K562 (cell line): ENCODE results near the gene SIGLEC15. TPM values are rescaled to one million over a fixed set of nuclear protein-coding genes. Genes with fewer than 3 reads are reported as not detected.

Source experiments
- ATAC-seq: fragments of 200-7000 bp; cut with Tn5 transposase; 3 replicates; pipeline ENCODE4 v1.9.1; 2020; ENCODE audit warnings: moderate library complexity
- BruUV-seq: library from RNA; stranded (reverse); fragments of 400-500 nt; replicated peaks from 2 replicates; lab custom pipeline; 2021; lab: Mats Ljungman, UMichigan
- CTCF ChIA-PET: fragments of 300-600 bp; formaldehyde crosslinking; extraction: SDS; loops from one replicate; lab custom pipeline; 2021; ENCODE audit warnings: low intra/inter-chr PET ratio; lab: Yijun Ruan, JAX
- POLR2A ChIA-PET: fragments of 300-600, 350-650 bp; sonication (Branson Sonifier 250); formaldehyde crosslinking; extraction: SDS; loops from one replicate; lab custom pipeline; 2021; ENCODE audit warnings: antibody characterized with exemption, inconsistent platforms; lab: Yijun Ruan, JAX
- DNase-seq, 4 experiments: peaks; one replicate each; pipeline versions ENCODE4 v3.0.0 to v3.0.0-alpha.2; 2011 to 2018; ENCODE audit warnings: low spot score in 3 of 4, mixed read lengths in 3 of 4; ENCODE audit errors: extremely low read depth in 1 of 4
- FAIRE-seq: peaks from 2 replicates; lab custom pipeline; 2011; peaks lifted over from hg19 to GRCh38; lab: Jason Lieb, UNC
- H2AFZ ChIP-seq: 2 replicates; pipeline ENCODE4 v1.6.0; 2011; ENCODE audit warnings: low read depth, low read length, control low read depth, inconsistent platforms
- H3K27ac ChIP-seq: fragments of 200-600 bp; 3 replicates; pipeline ENCODE4 v1.8.0; 2011; ENCODE audit warnings: low read depth, mild to moderate bottlenecking, control low read depth, inconsistent platforms, low read length, moderate library complexity, mixed read lengths; ENCODE audit errors: extremely low read depth
- H3K27me3 ChIP-seq, 2 experiments: fragments of 300-600 bp in 1 of 2; 2 replicates in 1 of 2; 3 replicates in 1 of 2; pipeline versions ENCODE4 v1.6.0 to v1.8.0; 2011; ENCODE audit warnings: inconsistent platforms in 2 of 2, low read length in 2 of 2, mild to moderate bottlenecking in 1 of 2, mixed read lengths in 1 of 2, moderate library complexity in 1 of 2; ENCODE audit not compliant: control insufficient read depth in 2 of 2, insufficient read depth in 2 of 2
- H3K36me3 ChIP-seq: fragments of 300-600 bp; 3 replicates; pipeline ENCODE4 v1.8.0; 2011; ENCODE audit warnings: mild to moderate bottlenecking, low read length, inconsistent platforms; ENCODE audit not compliant: control insufficient read depth, insufficient read depth
- H3K4me1 ChIP-seq, 2 experiments: fragments of 200-600 bp in 1 of 2; replicated peaks in 1 of 2; 2 replicates in 1 of 2; 3 replicates in 1 of 2; pipeline versions ENCODE4 v1.5.1 to v1.8.0; 2011; ENCODE audit warnings: inconsistent platforms in 2 of 2, low read length in 2 of 2, mild to moderate bottlenecking in 1 of 2, mixed read lengths in 1 of 2, moderate library complexity in 1 of 2; ENCODE audit not compliant: control insufficient read depth in 2 of 2, insufficient read depth in 2 of 2
- H3K4me2 ChIP-seq: 2 replicates; pipeline ENCODE4 v1.6.1; 2011; ENCODE audit warnings: low read length, control low read depth, inconsistent platforms, mixed read lengths; ENCODE audit not compliant: insufficient read depth
- H3K4me3 ChIP-seq: fragments of 200-600 bp; sonication (generic), shearing (Covaris generic); 2 replicates; pipeline ENCODE4 v1.5.1; 2016; ENCODE audit warnings: control low read depth, inconsistent platforms
- H3K79me2 ChIP-seq: fragments of 200-600 bp; 3 replicates; pipeline ENCODE4 v1.8.0; 2011; ENCODE audit warnings: low read length, inconsistent platforms; ENCODE audit not compliant: control insufficient read depth, insufficient read depth
- H3K9ac ChIP-seq, 2 experiments: 2 replicates each; pipeline versions ENCODE4 v1.6.0 to v1.6.1; 2011; ENCODE audit warnings: low read depth in 2 of 2, low read length in 2 of 2, control low read depth in 1 of 2, inconsistent platforms in 1 of 2, mild to moderate bottlenecking in 1 of 2, mixed read lengths in 1 of 2; ENCODE audit not compliant: insufficient read depth in 1 of 2
- H3K9me1 ChIP-seq: one replicate; pipeline ENCODE4 v1.6.0; 2011; ENCODE audit warnings: inconsistent platforms, mild to moderate bottlenecking, low read length, moderate library complexity; ENCODE audit not compliant: control insufficient read depth, insufficient read depth
- H3K9me3 ChIP-seq: replicated peaks from 2 replicates; pipeline ENCODE4 v1.5.1; 2011; ENCODE audit warnings: low read depth, low read length, inconsistent platforms; ENCODE audit not compliant: control insufficient read depth, insufficient read depth
- H4K20me1 ChIP-seq: replicated peaks from 2 replicates; pipeline ENCODE4 v1.6.1; 2011; ENCODE audit warnings: low read length, inconsistent platforms, mixed read lengths; ENCODE audit not compliant: control insufficient read depth, insufficient read depth
- CGGBP1 ChIP-seq: fragments of 250-450 bp; sonication (Bioruptor Pico); IDR thresholded peaks from 2 replicates; pipeline ENCODE4 v1.9.0; 2021; ENCODE audit warnings: mild to moderate bottlenecking
- CHD1 ChIP-seq: fragments of 200-600 bp; sonication (generic); IDR thresholded peaks from one replicate; pipeline ENCODE4 v1.6.1; 2012; ENCODE audit warnings: mild to moderate bottlenecking, moderate library complexity, low read length, inconsistent platforms
- ELK3 ChIP-seq: fragments of 450-650 bp; formaldehyde crosslinking; IDR thresholded peaks from 2 replicates; pipeline ENCODE4 v1.4.0; 2020; ENCODE audit warnings: mild to moderate bottlenecking
- FOXM1 ChIP-seq, 2 experiments: fragments of 450-650 bp in 1 of 2; sonication (generic) in 1 of 2; formaldehyde crosslinking in 1 of 2; IDR thresholded peaks; 2 replicates each; pipeline versions ENCODE4 v1.6.1 to v1.9.0; 2017 to 2022; ENCODE audit warnings: low read depth in 2 of 2, mild to moderate bottlenecking in 2 of 2, missing genetic modification reagents in 1 of 2, moderate library complexity in 1 of 2
- KAT8 ChIP-seq: fragments of 450-650 bp; IDR thresholded peaks from 2 replicates; pipeline ENCODE4 v1.6.1; 2016; ENCODE audit warnings: low read depth, mild to moderate bottlenecking
- KLF6 ChIP-seq: fragments of 250-450 bp; sonication (Bioruptor Pico); IDR thresholded peaks from 2 replicates; pipeline ENCODE4 v1.4.0; 2020; ENCODE audit warnings: mild to moderate bottlenecking, moderate library complexity, borderline replicate concordance
- RBM39 ChIP-seq: fragments of 200-400 bp; formaldehyde crosslinking; optimal IDR thresholded peaks from 2 replicates; pipeline ENCODE3; 2018; ENCODE audit warnings: low read depth, low read length
- SMC3 ChIP-seq: conservative IDR thresholded peaks from 2 replicates; pipeline ENCODE4 v1.6.1; 2011; ENCODE audit warnings: low read depth, low read length, improper control_type of control experiment; ENCODE audit not compliant: insufficient read depth
- ZNF134 ChIP-seq: fragments of 250-450 bp; sonication (Bioruptor Pico); conservative IDR thresholded peaks from 2 replicates; pipeline ENCODE4 v1.4.0; 2020
- WGBS: fragments of 100-300 bp; shearing (Covaris generic); methylation state at CpG from one replicate; pipeline ENCODE4 v1.1.6; 2016; ENCODE audit warnings: low coverage, mixed read lengths; ENCODE audit not compliant: insufficient coverage; ENCODE audit errors: missing lambda C conversion rate; 5-methylcytosine and 5-hydroxymethylcytosine counted together
- in situ Hi-C: fragments of 300-500 bp; cut with MboI; formaldehyde crosslinking; loops from 4 replicates; pipeline ENCODE4 v1.15.0; 2018; ENCODE audit warnings: inconsistent platforms, mixed read lengths
- intact Hi-C: fragments of 100-400 bp; cut with micrococcal nuclease; formaldehyde crosslinking; loops from 2 replicates; pipeline ENCODE4 v1.14.2; 2022
- polyA plus RNA-seq, 8 experiments: library from polyadenylated mRNA; depleted of rRNA in 4 of 8; stranded (reverse) in 5 of 8; unstranded in 3 of 8; fragments of >200 nt; fragmentation: Nextera tagmentation in 2 of 8; fragmentation: Illumina TruSeq in 1 of 8; extraction: Ambion mirVana in 2 of 8; extraction: Trizol in 1 of 8; gene quantifications; 2 replicates each; pipeline versions ENCODE4 v1.2.1 to v1.2.3, GENCODE V29; 2011 to 2014; ENCODE audit warnings: inconsistent platforms in 1 of 8, missing spikeins in 1 of 8
- total RNA-seq, 7 experiments: library from RNA; depleted of rRNA in 6 of 7; stranded (reverse); fragments of >200 nt in 6 of 7; fragmentation: Illumina TruSeq in 2 of 7; extraction: Trizol in 2 of 7; gene quantifications; 2 replicates each; pipeline versions ENCODE4 v1.2.1 to v1.2.3, GENCODE V29; 2011 to 2021; ENCODE audit warnings: low replicate concordance in 1 of 7

Gene SIGLEC15
- total and polyA plus RNA-seq, 9 of the 15 experiments (the other 6 are each of a cell fraction or from before 2014, with no cell fraction given): not detected

- CTCF ChIA-PET: no interaction called here
- intact Hi-C loops (no loop called here), in situ Hi-C loops (no loop called here)
- Histone ChIP-seq H3K9me3 (no peaks in the 10 kb centered on the region), H3K79me2 (no peaks in the 10 kb centered on the region), H3K9ac (no peak overlapping the region), H2AFZ (no peak overlapping the region), H3K9me1 (no peaks in the 10 kb centered on the region), H3K4me2 (no peak overlapping the region), H3K36me3 (peaks cover 38% of the 10 kb centered on the region), H4K20me1 (no peaks in the 10 kb centered on the region), H3K27me3 (no peaks in the 10 kb centered on the region), H3K27ac (no peak overlapping the region), H3K4me3 (no peak overlapping the region), H3K4me1 (no peaks in the 10 kb centered on the region)
- ATAC-seq: no peak
- BruUV-seq: no TSS peak
- WGBS: 97% methylated on average over 5 of the region's 5 CpGs
- FAIRE-seq: no peak
- no peak for DNase-seq
- POLR2A ChIA-PET: no interaction called here
- TF ChIP-seq KAT8: no peak
- no peak for TF ChIP-seq ZNF134
- no peak for TF ChIP-seq CHD1
- no peak for TF ChIP-seq SMC3
- no peak for TF ChIP-seq FOXM1 (IDR thresholded peaks at IDR 0.05; ENCODE audit: low read depth)
- TF ChIP-seq FOXM1 (CRISPR knock-in tag; IDR thresholded peaks at IDR 0.05; ENCODE audit: low read depth): no peak
- no peak for TF ChIP-seq ELK3 (CRISPR knock-in tag)
- TF ChIP-seq RBM39: no peak
- TF ChIP-seq CGGBP1 (CRISPR knock-in tag): no peak
- no peak for TF ChIP-seq KLF6 (CRISPR knock-in tag)
- TF ChIP-seq, all 486 proteins: peak for 0
These were observed 40.0 kb downstream of the SIGLEC15 start for GRCh38 chr18:45865466-45865865.
